Activated naive CD8-positive, alpha-beta T cell (primary cell): ENCODE results near the gene TNNC2.

ENCODE experiments used
- H3K27ac Mint-ChIP-seq: one replicate; pipeline ENCODE4 v1.8.0; 2021; ENCODE audit warnings: mixed read lengths
- H3K27me3 Mint-ChIP-seq: one replicate; pipeline ENCODE4 v1.8.0; 2021; ENCODE audit warnings: mixed read lengths
- H3K36me3 Mint-ChIP-seq: one replicate; pipeline ENCODE4 v1.8.0; 2021; ENCODE audit warnings: mixed read lengths
- H3K4me1 Mint-ChIP-seq: one replicate; pipeline ENCODE4 v1.8.0; 2021; ENCODE audit warnings: low read depth, mixed read lengths
- H3K4me3 Mint-ChIP-seq: one replicate; pipeline ENCODE4 v1.8.0; 2021; ENCODE audit warnings: mild to moderate bottlenecking, mixed read lengths
- H3K9me3 Mint-ChIP-seq: one replicate; pipeline ENCODE4 v1.8.0; 2021; ENCODE audit warnings: low read depth, mixed read lengths

Gene TNNC2

GRCh38 chr20:45788351-45788750, 38.8 kb downstream of the TNNC2 start:
- Mint-ChIP-seq H3K36me3 (no peaks in the 10 kb centered on the region), H3K4me3 (no peak overlapping the region), H3K27me3 (no peaks in the 10 kb centered on the region), H3K4me1 (peaks cover 11% of the 10 kb centered on the region), H3K27ac (no peak overlapping the region), H3K9me3 (no peaks in the 10 kb centered on the region)

GRCh38 chr20:45783656-45784294, 43.3 kb downstream of the TNNC2 start:
- peaks cover 5% of the 10 kb centered on the region for H3K4me1 Mint-ChIP-seq

GRCh38 chr20:45782890-45783289, 44.2 kb downstream of the TNNC2 start:
- Mint-ChIP-seq H3K4me1 (peaks cover 5% of the 10 kb centered on the region), H3K4me3 (no peak overlapping the region), H3K9me3 (no peaks in the 10 kb centered on the region), H3K27me3 (no peaks in the 10 kb centered on the region), H3K27ac (no peak overlapping the region), H3K36me3 (no peaks in the 10 kb centered on the region)

More at GRCh38 chr20:45783656-45784294, 43.3 kb downstream of the TNNC2 start:
- Mint-ChIP-seq H3K36me3 (no peaks in the 10 kb centered on the region), H3K27ac (no peak overlapping the region), H3K27me3 (no peaks in the 10 kb centered on the region), H3K9me3 (no peaks in the 10 kb centered on the region), H3K4me3 (no peak overlapping the region)

GRCh38 chr20:45781391-45781931, 45.7 kb downstream of the TNNC2 start:
- Mint-ChIP-seq H3K4me3 (no peak overlapping the region), H3K36me3 (no peaks in the 10 kb centered on the region), H3K27ac (no peak overlapping the region), H3K9me3 (no peaks in the 10 kb centered on the region), H3K27me3 (no peaks in the 10 kb centered on the region), H3K4me1 (peaks cover 5% of the 10 kb centered on the region)

GRCh38 chr20:45780159-45780558, 47.0 kb downstream of the TNNC2 start:
- Mint-ChIP-seq H3K27ac (no peak overlapping the region), H3K36me3 (no peaks in the 10 kb centered on the region), H3K4me1 (peaks cover 5% of the 10 kb centered on the region), H3K4me3 (no peak overlapping the region), H3K27me3 (no peaks in the 10 kb centered on the region), H3K9me3 (no peaks in the 10 kb centered on the region)

- H3K27me3 Mint-ChIP-seq, result no peaks in the 10 kb centered on the region
- H3K4me3 Mint-ChIP-seq, result no peak overlapping the region
- no peaks in the 10 kb centered on the region for H3K36me3 Mint-ChIP-seq
- H3K27ac Mint-ChIP-seq, result no peak overlapping the region
- H3K4me1 Mint-ChIP-seq, result peaks cover 5% of the 10 kb centered on the region
- H3K9me3 Mint-ChIP-seq, result no peaks in the 10 kb centered on the region
Measured at GRCh38 chr20:45779011-45779915, 47.8 kb downstream of the TNNC2 start.

GRCh38 chr20:45776931-45777330, 50.2 kb downstream of the TNNC2 start:
- Mint-ChIP-seq H3K4me3 (no peak overlapping the region), H3K27ac (no peak overlapping the region), H3K27me3 (peaks cover 2% of the 10 kb centered on the region), H3K4me1 (no peaks in the 10 kb centered on the region), H3K36me3 (no peaks in the 10 kb centered on the region), H3K9me3 (no peaks in the 10 kb centered on the region)

- Mint-ChIP-seq H3K9me3 (no peaks in the 10 kb centered on the region), H3K27ac (no peak overlapping the region), H3K4me3 (no peak overlapping the region), H3K36me3 (no peaks in the 10 kb centered on the region), H3K27me3 (peaks cover 2% of the 10 kb centered on the region), H3K4me1 (peaks cover 3% of the 10 kb centered on the region)
Measured at GRCh38 chr20:45775411-45775810, 51.7 kb downstream of the TNNC2 start.

- no peaks in the 10 kb centered on the region for H3K36me3 Mint-ChIP-seq
- H3K9me3 Mint-ChIP-seq, result no peaks in the 10 kb centered on the region
- H3K4me1 Mint-ChIP-seq, result peaks cover 3% of the 10 kb centered on the region
- H3K27me3 Mint-ChIP-seq, result peaks cover 2% of the 10 kb centered on the region
- H3K27ac Mint-ChIP-seq, result no peak overlapping the region
- no peak overlapping the region for H3K4me3 Mint-ChIP-seq
Measured at GRCh38 chr20:45774945-45775344, 52.2 kb downstream of the TNNC2 start.
